ENCODE data around the gene ARRDC3.

- no peak for TF ChIP-seq CTCF (IDR thresholded peaks at IDR 0.05)
- TF ChIP-seq SIN3A (IDR thresholded peaks at IDR 0.05; ENCODE audit: borderline replicate concordance, insufficient read depth, low read depth, low read length): no peak
These were observed 51.4 kb downstream of the ARRDC3 start for GRCh38 chr5:91331705-91332104.
